HuH-7.5 (cell line): ENCODE results near the gene KRTAP19-8.

Source experiments
- DNase-seq: peaks from one replicate; pipeline ENCODE4 v3.0.0; 2011; ENCODE audit warnings: low spot score

The KRTAP19-8 gene

DNA sequence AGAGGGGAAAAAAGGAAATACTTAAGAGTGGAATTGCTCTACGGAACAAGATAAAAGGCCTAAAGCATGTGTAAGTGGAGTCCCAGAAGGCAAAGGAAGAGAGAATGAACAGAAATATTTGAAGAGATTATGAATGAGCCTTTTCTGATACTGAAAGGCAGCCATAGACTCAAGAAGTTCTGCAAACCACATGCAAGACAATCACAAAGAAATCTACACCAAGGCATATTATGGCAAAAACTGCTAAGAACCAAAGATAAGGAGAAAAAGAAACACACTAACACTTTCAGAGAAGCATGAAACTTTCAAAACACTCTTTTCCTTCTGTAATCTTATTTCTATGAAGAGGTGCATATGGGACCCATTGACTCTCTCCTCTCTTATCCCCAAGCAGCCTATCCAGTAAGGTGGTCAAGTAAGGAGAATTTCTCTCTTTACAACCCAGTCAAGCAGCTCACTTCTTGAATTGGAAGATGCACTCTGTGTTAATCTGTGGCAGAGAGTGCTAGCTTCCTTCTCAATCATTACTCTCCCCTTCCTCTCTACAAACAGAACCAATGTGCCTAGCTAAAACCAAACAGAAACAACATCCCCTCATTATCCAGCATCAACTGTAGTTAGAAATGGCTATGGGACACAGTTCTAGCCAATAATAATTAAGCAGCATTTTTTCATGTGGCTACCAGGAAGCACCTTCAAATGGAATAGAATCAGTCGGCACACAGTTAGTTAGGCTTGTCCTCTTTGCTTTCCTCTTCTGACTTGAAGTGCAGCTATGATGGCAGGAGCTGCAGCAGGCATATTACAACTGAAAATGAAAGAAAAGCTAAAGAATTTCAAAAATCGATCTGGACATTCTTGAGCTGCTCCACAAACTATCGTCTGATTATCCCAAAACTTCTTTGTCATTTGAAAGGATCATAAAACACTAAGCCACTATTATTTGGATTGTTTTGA, 25.9 kb downstream of the KRTAP19-8 start:
- DNase-seq = no peak

DNA sequence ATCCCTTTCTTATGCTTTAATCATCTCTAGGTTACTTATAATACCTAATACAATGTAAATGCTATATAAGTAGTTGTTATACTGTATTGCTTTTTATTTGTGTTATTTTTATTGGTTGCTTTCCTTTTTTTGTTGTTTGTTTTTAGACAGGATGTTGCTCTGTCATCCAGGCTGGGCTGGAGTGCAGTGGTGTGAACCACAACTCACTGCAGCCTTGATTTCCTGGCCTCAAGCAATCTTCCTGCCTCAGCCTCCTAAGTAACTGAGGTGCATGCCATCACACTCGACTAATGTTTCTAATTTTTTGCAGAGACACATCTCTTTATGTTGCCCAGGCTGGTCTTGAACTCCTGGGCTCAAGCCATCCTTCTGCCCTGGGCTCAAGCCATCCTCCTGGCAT, 26.9 kb downstream of the KRTAP19-8 start:
- no peak for DNase-seq

DNA sequence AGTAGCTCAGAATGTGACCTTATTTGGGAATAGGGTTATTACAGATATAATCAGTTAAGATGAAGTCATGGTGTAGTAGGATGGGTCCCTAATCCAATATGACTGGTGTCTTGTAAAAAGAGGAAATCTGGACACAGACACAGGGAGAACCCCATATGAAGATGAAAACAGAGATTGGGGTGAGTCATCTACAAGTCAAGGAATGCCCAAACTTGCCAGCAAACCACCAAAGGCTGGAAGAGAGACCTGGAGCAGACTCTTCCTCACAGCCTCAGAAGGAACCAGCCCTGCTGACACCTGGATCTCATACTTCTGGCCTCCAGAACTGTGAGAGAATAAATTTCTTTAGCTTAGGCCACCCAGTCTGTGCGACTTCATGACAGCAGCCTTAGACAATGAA, 29.9 kb downstream of the KRTAP19-8 start:
- DNase-seq = no peak

DNA sequence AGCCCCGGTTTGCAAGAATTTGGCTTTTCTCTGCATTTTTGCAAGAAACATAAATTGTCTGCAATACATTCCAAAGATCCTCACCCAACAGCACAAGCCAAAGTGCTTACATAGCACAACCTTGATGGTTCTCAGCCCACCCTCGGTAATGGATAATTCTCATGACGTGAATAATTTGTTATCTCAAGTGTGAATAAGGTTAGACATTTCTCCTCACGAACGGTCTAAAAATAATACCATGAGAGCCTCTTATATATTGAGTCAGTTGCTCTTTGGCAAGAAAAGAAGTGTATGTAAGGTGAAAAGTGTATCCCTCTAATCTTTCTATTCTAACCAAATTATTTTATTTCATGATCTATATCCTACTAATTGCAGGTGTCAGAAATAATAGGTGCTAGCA, 33.3 kb downstream of the KRTAP19-8 start:
- DNase-seq = no peak

DNA sequence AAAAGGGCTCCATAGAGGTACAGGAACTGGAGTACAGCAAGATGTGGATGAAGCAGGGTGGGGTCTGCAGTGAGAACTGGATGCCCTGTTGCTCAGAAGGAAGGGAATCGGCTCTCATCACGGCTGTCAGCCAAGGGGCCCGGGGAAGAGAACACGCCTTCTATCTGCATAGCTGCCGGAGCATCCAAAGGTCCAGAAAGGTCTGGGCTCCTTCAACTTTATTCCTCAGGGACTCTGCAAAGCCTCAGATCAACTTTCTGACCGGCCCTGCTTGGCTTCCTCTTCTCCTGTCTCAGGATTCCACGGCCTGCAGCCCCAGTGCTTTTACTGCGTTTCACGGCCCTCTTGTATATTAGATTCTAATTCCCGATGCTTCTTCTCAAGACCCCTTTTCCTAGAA, 34.8 kb downstream of the KRTAP19-8 start:
- no peak for DNase-seq

DNA sequence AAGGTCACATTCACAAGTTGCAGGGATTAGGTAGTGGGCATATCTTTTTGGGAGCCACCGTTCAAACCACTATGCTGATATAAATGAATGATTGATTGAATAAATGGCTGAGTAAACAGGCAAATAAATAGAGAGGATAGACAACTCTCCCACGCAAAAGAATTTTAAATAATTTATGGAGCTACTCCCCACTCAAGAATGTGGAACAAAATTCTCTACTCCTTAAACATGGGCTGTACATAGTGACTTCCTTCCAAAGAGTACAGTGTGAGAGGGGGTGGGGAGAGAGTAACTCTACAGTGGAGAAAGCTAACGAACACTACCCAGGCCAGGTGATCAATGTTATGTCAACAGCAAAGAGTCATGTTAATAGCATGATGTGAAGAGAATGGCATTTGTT, 40.7 kb downstream of the KRTAP19-8 start:
- DNase-seq = no peak

DNA sequence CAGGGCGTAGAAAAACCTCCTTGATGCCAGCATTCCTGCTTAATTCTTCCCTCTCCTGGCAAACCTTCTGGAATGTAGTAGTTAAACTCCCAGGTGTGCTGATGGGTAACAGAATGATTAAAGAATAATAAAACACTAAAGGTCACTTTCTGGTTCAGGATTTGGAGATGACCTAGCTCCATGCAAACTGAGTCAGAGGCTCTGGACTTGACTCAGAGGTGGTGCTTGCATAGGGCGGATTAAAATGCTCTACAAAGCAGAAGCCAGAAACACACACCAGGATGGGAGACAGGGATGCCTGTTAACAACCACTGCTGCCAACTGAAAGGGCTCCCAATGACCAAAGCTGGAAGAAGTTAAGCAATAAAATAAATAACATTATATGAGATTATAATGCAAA, 41.5 kb downstream of the KRTAP19-8 start:
- no peak for DNase-seq

DNA sequence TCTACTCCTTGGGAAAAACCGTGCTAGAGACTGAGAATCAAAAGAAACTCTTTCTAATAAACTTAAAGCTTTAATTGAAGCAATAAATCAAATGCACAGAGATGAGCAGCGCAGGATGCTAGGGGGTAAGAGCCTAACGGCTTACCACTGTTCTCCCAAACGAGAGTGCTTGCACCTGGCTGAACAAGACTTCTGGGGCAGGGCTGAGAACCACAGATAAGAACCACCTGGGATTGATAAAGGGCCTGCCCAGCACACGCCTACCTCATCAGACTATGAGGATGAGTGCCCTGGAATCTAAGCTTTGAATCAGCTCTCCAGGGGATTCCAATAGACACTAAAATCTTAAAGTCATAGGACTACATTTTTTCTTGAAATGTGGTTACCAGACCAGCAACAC, 43.3 kb downstream of the KRTAP19-8 start:
- no peak for DNase-seq

DNA sequence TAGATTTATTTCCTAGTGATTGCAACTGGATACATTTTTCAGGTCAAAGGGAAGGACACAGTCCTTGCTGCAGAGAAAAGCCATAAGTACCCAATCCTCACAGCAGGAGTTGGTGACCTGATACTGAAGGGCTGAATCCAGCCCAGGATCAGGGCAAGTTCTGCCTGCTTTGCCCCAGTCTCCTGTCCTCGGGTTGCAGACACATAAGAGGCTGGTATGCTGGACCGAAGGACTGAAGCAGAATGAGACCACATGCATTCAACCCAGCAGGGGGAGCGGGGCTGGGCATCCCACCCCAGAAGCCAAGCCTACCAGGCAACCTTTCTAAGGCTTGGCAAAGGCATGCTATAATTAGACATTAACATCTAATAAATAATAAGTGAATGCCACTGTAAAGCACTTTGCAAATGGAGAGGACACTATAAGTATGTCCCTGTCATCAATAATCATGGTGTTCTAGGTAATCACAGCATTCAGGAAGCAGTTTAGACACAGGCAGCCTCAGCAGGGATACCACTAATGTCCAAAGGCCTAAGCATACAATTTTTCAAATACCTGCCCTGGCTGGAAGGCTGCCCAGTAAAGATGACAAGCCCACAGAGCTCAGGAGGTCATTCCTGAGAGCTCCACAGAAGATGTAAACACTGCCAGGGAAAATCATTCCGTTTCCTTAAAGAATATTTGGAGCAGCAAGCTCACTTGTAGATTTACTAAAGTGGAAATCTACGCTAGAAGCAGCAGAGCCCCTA, 47.6 kb downstream of the KRTAP19-8 start:
- DNase-seq = no peak

DNA sequence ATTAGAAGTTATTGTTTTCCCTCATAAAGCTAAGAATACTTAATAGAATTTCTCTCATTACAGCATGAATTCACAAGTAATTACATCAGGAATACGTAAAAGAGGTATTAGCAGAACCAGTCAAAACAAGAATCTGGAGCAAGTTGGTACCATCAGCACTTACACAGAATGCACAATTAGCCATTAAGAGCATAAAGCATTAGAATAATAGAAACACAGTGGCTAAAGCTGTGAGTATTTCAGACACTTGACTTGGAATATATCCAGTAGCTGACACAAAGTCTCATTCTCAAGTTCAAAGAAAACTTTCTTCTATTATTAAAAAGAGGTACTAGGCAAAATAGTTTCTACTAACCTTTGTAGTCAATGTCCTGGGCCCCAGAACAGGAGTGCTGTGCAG, 49.6 kb downstream of the KRTAP19-8 start:
- DNase-seq = no peak
